ENCODE measurements around the gene STAC. TPM values are rescaled to one million over a fixed set of nuclear protein-coding genes. Genes with fewer than 3 reads are reported as not detected.

Gene STAC, protein sequence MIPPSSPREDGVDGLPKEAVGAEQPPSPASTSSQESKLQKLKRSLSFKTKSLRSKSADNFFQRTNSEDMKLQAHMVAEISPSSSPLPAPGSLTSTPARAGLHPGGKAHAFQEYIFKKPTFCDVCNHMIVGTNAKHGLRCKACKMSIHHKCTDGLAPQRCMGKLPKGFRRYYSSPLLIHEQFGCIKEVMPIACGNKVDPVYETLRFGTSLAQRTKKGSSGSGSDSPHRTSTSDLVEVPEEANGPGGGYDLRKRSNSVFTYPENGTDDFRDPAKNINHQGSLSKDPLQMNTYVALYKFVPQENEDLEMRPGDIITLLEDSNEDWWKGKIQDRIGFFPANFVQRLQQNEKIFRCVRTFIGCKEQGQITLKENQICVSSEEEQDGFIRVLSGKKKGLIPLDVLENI
- 1.8 TPM for polyA plus RNA-seq
- long read RNA-seq, donor 1: 0 reads
- long read RNA-seq, donor 2: 0 reads
- long read RNA-seq, donor 3: 0 reads
- long read RNA-seq, donor 4: 0 reads
- long read RNA-seq, donor 5: 0 reads
- long read RNA-seq, donor 6: 0 reads
- long read RNA-seq, donor 7, partial matches to known transcripts: 0 of 1 reads
- long read RNA-seq, donor 7, other reads (novel, unspliced or antisense): 0 of 1 reads
- long read RNA-seq, donor 8: 0 reads
- long read RNA-seq, donor 9: 0 reads
- long read RNA-seq, donor 10: 0 reads
- long read RNA-seq, donor 11: 0 reads

DNA sequence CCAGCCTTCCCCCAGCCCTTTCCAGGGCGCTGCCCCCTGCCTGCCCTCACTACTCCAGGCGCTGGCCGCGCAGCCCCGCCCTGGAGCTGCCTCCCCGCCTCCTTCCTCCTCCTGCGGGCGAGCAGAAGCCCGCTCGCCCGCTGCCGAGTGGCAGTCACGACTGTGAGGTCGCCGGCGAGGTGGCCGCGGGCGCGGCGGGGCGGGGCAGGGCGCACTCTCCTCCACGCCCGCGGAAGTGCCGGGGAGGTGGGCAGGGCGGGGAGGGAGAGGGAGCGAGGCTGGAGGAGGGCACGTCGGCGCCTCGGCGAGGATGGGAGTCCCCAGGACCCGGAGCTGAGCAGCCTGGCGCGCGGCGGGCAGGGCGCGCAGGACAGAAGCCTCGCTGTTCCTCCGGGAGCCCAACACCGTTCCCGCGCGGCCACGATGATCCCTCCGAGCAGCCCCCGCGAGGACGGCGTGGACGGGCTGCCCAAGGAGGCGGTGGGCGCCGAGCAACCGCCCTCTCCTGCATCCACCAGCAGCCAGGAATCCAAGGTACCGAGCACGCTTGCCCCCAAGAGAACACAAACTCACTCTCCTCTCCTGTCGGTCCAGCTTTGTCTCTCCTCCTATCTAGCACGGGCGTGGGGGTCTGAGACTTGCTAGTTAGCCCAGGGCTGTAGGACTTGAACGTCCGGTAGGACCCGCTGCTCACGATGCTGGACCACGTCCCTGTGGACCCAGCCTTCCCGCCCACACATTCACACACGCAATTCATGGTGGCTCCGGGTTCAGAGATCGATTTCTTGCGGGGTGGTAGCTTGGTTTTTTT is at the start of gene STAC:
Gene STAC, plus strand, starts transcription at position 284 of the 811 bp plus-strand sequence. Its CDS starts 140 bp downstream, at position 424.
- Histone ChIP-seq H3K27me3 (ENCODE audit: control insufficient read depth, insufficient read depth, low read length) (peaks cover 31% of the 10 kb centered on the region), H3K27ac (ENCODE audit: low read length) (no peak within 1 kb of the TSS), H3K4me3 (ENCODE audit: low read length) (peak within 1 kb of the TSS; percentile 28), H3K9me3 (ENCODE audit: control insufficient read depth, low read depth, low read length) (no peaks in the 10 kb centered on the region), H3K36me3 (ENCODE audit: control insufficient read depth, insufficient read depth, low read length) (no peaks in the 10 kb centered on the region), H3K4me1 (ENCODE audit: control insufficient read depth, insufficient read depth, low read length) (no peaks in the 10 kb centered on the region)
- WGBS (ENCODE audit: insufficient coverage, low lambda C conversion rate): no CpG with 5 or more reads among the region's 73 CpGs
- DNase-seq: peak in 1 of 2 donors; percentile 9

GRCh38 chr3:36332139-36332538 is 48.2 kb upstream of the STAC start:
- no peaks in the 10 kb centered on the region for H3K27me3 ChIP-seq (ENCODE audit: control insufficient read depth, insufficient read depth, low read length)
- no peak for DNase-seq
- H3K9me3 ChIP-seq (ENCODE audit: control insufficient read depth, low read depth, low read length): no peaks in the 10 kb centered on the region
- H3K4me1 ChIP-seq (ENCODE audit: control insufficient read depth, insufficient read depth, low read length): no peaks in the 10 kb centered on the region
- H3K27ac ChIP-seq (ENCODE audit: low read length): no peak overlapping the region
- H3K36me3 ChIP-seq (ENCODE audit: control insufficient read depth, insufficient read depth, low read length): no peaks in the 10 kb centered on the region
- H3K4me3 ChIP-seq (ENCODE audit: low read length): no peak overlapping the region

DNA sequence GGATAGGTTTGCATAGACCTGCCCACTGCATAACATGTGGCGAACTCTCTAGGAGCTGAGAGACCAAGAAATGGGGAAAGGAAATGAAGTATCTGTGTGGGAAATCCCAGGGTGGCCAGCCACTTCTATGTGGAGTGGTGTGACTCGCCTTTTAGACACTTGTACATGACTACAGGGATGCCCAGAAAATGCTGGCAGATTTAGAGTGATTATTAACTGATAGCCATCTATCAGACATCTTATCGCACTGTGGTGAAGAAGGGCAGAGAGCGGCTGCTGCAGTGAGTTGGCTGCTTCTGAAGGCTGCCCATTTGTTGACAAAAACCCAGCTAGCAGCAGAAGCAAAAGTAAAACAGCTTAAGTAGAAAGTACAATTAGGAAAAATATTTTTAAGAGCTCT is 18.1 kb upstream of the STAC start:
- no peak overlapping the region for H3K4me3 ChIP-seq (ENCODE audit: low read length)
- WGBS (ENCODE audit: insufficient coverage, low lambda C conversion rate): 83% methylated on average over 1 of the region's 4 CpGs
- no peaks in the 10 kb centered on the region for H3K27me3 ChIP-seq (ENCODE audit: control insufficient read depth, insufficient read depth, low read length)
- DNase-seq: no peak
- no peaks in the 10 kb centered on the region for H3K4me1 ChIP-seq (ENCODE audit: control insufficient read depth, insufficient read depth, low read length)
- no peaks in the 10 kb centered on the region for H3K36me3 ChIP-seq (ENCODE audit: control insufficient read depth, insufficient read depth, low read length)
- no peak overlapping the region for H3K27ac ChIP-seq (ENCODE audit: low read length)
- no peaks in the 10 kb centered on the region for H3K9me3 ChIP-seq (ENCODE audit: control insufficient read depth, low read depth, low read length)

DNA sequence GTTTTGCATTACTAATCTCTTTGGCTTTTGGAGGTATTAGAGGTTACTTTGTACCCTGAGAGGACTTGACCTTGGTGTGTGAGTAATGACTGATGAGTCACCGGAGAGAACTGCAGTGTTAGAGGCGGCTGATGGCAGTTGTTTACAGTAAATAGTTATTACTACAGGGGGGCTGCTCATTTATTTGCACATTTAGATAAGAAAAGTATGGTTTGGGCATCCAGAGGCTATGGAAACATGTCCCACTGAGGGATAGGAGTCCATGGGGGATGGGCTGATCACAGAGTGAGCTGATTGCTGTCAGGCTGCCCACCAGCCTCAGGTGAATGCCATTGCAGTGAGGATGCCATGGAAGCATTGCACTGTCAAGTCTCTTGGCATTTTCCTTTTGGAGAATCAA is 17.3 kb upstream of the STAC start:
- Histone ChIP-seq H3K27me3 (ENCODE audit: control insufficient read depth, insufficient read depth, low read length) (no peaks in the 10 kb centered on the region), H3K36me3 (ENCODE audit: control insufficient read depth, insufficient read depth, low read length) (no peaks in the 10 kb centered on the region), H3K9me3 (ENCODE audit: control insufficient read depth, low read depth, low read length) (no peaks in the 10 kb centered on the region), H3K27ac (ENCODE audit: low read length) (no peak overlapping the region), H3K4me3 (ENCODE audit: low read length) (no peak overlapping the region), H3K4me1 (ENCODE audit: control insufficient read depth, insufficient read depth, low read length) (no peaks in the 10 kb centered on the region)
- no CpG with 5 or more reads among the region's 2 CpGs for WGBS (ENCODE audit: insufficient coverage, low lambda C conversion rate)
- no peak for DNase-seq

DNA sequence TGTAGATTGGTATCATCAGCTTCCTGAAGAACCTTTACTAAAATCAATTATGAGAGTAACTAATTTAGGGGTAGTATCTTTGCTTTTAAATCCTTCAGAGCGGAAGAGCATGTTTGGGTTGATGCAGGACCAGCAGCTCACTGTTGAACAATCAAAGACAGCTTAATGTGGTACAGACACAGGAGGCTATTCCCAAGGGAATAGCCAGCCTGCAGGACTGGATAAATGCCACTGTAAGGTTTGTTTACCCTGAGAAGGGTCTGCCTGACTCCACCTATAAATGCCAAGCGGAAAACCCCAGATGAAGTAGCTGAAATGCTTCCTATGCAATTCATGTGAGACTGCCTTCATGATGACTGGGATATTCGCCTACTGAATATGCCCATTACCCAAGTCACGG is 16.0 kb upstream of the STAC start:
- no peaks in the 10 kb centered on the region for H3K4me1 ChIP-seq (ENCODE audit: control insufficient read depth, insufficient read depth, low read length)
- no peak for DNase-seq
- no peak overlapping the region for H3K4me3 ChIP-seq (ENCODE audit: low read length)
- H3K9me3 ChIP-seq (ENCODE audit: control insufficient read depth, low read depth, low read length): no peaks in the 10 kb centered on the region
- H3K36me3 ChIP-seq (ENCODE audit: control insufficient read depth, insufficient read depth, low read length): no peaks in the 10 kb centered on the region
- H3K27me3 ChIP-seq (ENCODE audit: control insufficient read depth, insufficient read depth, low read length): no peaks in the 10 kb centered on the region
- WGBS (ENCODE audit: insufficient coverage, low lambda C conversion rate): 80% methylated on average over 1 of the region's 4 CpGs
- no peak overlapping the region for H3K27ac ChIP-seq (ENCODE audit: low read length)

DNA sequence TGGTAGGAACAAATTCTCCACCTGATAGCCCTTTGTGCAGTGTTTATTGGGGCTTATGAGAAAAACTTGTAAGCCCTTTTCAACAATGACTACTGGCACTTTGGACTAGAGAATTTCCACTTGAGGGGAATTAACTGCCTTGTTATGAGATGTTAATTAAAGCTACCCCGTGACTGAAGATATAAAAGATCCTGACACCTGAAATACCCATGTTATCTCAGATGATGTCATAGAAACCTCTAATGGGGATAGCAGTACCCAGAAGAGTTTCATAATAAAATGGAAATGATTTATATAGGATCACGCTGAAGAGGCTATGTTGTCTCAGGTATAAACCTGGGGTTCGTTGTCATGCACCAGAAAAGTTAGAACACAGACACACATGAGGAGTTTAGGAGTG is 14.5 kb upstream of the STAC start:
- Histone ChIP-seq H3K4me3 (ENCODE audit: low read length) (no peak overlapping the region), H3K27me3 (ENCODE audit: control insufficient read depth, insufficient read depth, low read length) (no peaks in the 10 kb centered on the region), H3K36me3 (ENCODE audit: control insufficient read depth, insufficient read depth, low read length) (no peaks in the 10 kb centered on the region), H3K9me3 (ENCODE audit: control insufficient read depth, low read depth, low read length) (no peaks in the 10 kb centered on the region), H3K4me1 (ENCODE audit: control insufficient read depth, insufficient read depth, low read length) (no peaks in the 10 kb centered on the region), H3K27ac (ENCODE audit: low read length) (no peak overlapping the region)
- no peak for DNase-seq
- 94% methylated on average over 2 of the region's 3 CpGs for WGBS (ENCODE audit: insufficient coverage, low lambda C conversion rate)

GRCh38 chr3:36366308-36366707 is 14.0 kb upstream of the STAC start:
- no peaks in the 10 kb centered on the region for H3K27me3 ChIP-seq (ENCODE audit: control insufficient read depth, insufficient read depth, low read length)
- H3K4me1 ChIP-seq (ENCODE audit: control insufficient read depth, insufficient read depth, low read length): no peaks in the 10 kb centered on the region
- H3K9me3 ChIP-seq (ENCODE audit: control insufficient read depth, low read depth, low read length): no peaks in the 10 kb centered on the region
- no peak for DNase-seq
- 83% methylated on average over 1 of the region's 4 CpGs for WGBS (ENCODE audit: insufficient coverage, low lambda C conversion rate)
- no peak overlapping the region for H3K4me3 ChIP-seq (ENCODE audit: low read length)
- H3K36me3 ChIP-seq (ENCODE audit: control insufficient read depth, insufficient read depth, low read length): no peaks in the 10 kb centered on the region
- no peak overlapping the region for H3K27ac ChIP-seq (ENCODE audit: low read length)

DNA sequence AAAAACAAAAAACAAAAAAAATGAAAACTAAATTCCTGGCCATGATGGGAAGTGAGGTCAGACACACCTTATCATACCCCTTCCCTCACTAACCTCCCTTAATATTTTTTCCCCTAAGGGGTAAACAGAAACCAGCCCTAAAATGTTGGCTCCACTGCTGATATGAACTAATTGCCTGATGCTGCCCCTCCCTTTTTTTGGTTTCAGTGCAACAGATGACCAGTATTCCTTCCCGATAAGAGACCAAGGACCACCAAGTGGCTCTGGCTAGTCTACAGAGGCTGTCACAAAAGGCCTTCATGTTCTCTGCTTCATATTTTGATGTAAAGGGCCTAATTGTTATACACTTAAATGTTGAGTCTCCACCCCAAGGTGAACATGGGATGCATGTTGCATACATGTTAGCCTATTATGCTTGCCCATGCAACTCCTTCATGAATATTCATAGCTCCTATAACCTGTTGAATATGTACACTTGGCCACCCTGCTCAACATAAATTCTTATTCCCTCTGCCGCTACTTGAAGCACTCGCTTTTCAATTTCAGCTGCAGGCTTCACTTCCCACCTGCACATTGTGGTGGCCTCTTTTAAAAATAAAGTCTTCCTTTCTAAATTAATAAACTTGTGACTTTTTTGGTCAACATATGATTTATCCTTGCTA is 12.3 kb upstream of the STAC start:
- no peak overlapping the region for H3K27ac ChIP-seq (ENCODE audit: low read length)
- no peaks in the 10 kb centered on the region for H3K4me1 ChIP-seq (ENCODE audit: control insufficient read depth, insufficient read depth, low read length)
- no peaks in the 10 kb centered on the region for H3K27me3 ChIP-seq (ENCODE audit: control insufficient read depth, insufficient read depth, low read length)
- no peaks in the 10 kb centered on the region for H3K9me3 ChIP-seq (ENCODE audit: control insufficient read depth, low read depth, low read length)
- no peaks in the 10 kb centered on the region for H3K36me3 ChIP-seq (ENCODE audit: control insufficient read depth, insufficient read depth, low read length)
- H3K4me3 ChIP-seq (ENCODE audit: low read length): no peak overlapping the region
- WGBS (ENCODE audit: insufficient coverage, low lambda C conversion rate): no CpG with 5 or more reads among the region's 3 CpGs
- no peak for DNase-seq

DNA sequence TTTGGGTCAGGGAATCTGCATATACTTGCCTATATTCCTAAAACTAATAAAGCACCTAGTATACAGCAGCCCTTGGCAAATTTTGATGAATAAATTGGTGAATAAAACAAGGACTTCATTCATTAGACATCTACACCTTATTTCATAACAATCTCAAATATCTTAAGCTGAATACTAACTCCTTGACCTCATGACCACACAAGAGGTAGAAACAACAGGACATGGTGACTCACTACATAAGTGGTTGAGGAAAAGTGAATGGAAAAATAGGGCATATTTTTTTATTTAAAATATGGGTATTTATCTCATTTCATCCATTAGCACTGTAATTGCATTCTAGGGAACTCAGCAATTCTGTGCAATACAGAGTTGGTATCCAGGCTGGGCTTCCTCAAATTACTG is 7.8 kb upstream of the STAC start:
- Histone ChIP-seq H3K9me3 (ENCODE audit: control insufficient read depth, low read depth, low read length) (no peaks in the 10 kb centered on the region), H3K27ac (ENCODE audit: low read length) (no peak overlapping the region), H3K4me1 (ENCODE audit: control insufficient read depth, insufficient read depth, low read length) (no peaks in the 10 kb centered on the region), H3K4me3 (ENCODE audit: low read length) (no peak overlapping the region), H3K36me3 (ENCODE audit: control insufficient read depth, insufficient read depth, low read length) (no peaks in the 10 kb centered on the region), H3K27me3 (ENCODE audit: control insufficient read depth, insufficient read depth, low read length) (no peaks in the 10 kb centered on the region)
- DNase-seq: no peak

GRCh38 chr3:36373084-36373483 is 7.2 kb upstream of the STAC start:
- no peaks in the 10 kb centered on the region for H3K27me3 ChIP-seq (ENCODE audit: control insufficient read depth, insufficient read depth, low read length)
- H3K36me3 ChIP-seq (ENCODE audit: control insufficient read depth, insufficient read depth, low read length): no peaks in the 10 kb centered on the region
- H3K27ac ChIP-seq (ENCODE audit: low read length): no peak overlapping the region
- no peak overlapping the region for H3K4me3 ChIP-seq (ENCODE audit: low read length)
- DNase-seq: no peak
- H3K9me3 ChIP-seq (ENCODE audit: control insufficient read depth, low read depth, low read length): no peaks in the 10 kb centered on the region
- no peaks in the 10 kb centered on the region for H3K4me1 ChIP-seq (ENCODE audit: control insufficient read depth, insufficient read depth, low read length)
